GM15510 (cell line): Measurements from ENCODE around the gene TIMP1.

ENCODE experiments used
- POLR2A ChIP-seq: IDR thresholded peaks from 3 replicates; pipeline ENCODE4 v1.6.1; 2011; ENCODE audit warnings: borderline replicate concordance; ENCODE audit not compliant: insufficient read length; ENCODE audit errors: extremely low read depth

Gene TIMP1

GRCh38 chrX:47581731-47582647 is at the start of gene TIMP1:
TIMP1 (plus strand) TSS chrX:47582436; CDS start chrX:47583416, 980 bp downstream.
- peak; percentile 61 for TF ChIP-seq POLR2A

GRCh38 chrX:47539860-47540259 is 42.4 kb upstream of the TIMP1 start:
- TF ChIP-seq POLR2A, result no peak

GRCh38 chrX:47540754-47541538 is 41.3 kb upstream of the TIMP1 start:
- TF ChIP-seq POLR2A, result no peak

DNA sequence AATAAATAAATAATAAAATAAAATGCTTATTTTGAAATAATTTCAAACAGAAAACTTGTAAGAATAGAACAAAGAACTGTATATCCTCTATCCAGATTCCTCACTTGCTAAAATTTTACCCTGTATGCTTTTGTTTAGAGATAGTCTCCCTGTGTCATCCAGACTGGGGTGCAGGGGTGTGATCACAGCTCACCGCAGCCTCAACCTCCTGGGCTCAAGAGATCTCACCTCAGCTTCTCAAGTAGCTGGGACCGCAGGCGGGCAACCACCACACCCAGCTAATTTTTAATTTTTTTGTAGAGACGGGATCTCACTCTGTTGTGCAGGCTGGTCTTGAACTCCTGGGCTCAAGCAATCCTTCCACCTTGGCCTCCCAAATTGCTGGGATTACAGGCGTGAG is 38.7 kb upstream of the TIMP1 start:
- TF ChIP-seq POLR2A, result no peak

DNA sequence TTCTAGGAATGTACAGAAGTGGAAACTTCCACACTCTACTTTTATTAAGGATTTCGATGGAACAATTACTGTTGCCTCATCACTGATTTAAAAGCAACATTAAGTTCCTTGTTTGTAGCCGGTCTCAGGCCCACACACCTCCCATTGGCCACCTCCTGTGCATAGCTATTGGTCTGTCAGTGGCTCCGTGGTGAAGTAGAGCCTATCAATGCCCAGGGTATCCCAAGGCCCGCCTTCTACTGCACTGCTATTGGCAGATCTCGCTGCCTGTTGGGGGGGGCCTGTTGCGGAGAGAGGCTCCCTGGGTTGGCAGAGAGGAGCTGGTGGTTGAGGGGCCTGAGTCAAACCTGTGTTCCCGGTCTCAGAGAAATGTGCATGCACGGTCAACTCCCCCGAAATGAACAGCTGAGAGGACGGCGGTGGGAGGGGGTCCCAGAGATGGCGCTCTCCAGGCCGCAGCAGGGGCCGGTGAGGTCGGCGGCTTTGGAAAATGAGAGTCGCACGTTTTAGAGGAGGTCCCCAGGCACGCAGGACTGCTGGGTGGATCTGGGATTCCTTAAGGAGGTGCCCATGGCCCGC is 26.1 kb upstream of the TIMP1 start:
- TF ChIP-seq POLR2A, result peak; percentile 59

GRCh38 chrX:47558436-47558835 is 23.8 kb upstream of the TIMP1 start:
- no peak for TF ChIP-seq POLR2A

GRCh38 chrX:47560179-47560933 is 21.9 kb upstream of the TIMP1 start:
- no peak for TF ChIP-seq POLR2A

- peak; percentile 64 for TF ChIP-seq POLR2A
Measured at GRCh38 chrX:47560934-47561658, 21.1 kb upstream of the TIMP1 start, which contains the start of gene ARAF. ARAF (plus strand) TSS chrX:47561205; CDS start chrX:47562968, 1,763 bp downstream.

DNA sequence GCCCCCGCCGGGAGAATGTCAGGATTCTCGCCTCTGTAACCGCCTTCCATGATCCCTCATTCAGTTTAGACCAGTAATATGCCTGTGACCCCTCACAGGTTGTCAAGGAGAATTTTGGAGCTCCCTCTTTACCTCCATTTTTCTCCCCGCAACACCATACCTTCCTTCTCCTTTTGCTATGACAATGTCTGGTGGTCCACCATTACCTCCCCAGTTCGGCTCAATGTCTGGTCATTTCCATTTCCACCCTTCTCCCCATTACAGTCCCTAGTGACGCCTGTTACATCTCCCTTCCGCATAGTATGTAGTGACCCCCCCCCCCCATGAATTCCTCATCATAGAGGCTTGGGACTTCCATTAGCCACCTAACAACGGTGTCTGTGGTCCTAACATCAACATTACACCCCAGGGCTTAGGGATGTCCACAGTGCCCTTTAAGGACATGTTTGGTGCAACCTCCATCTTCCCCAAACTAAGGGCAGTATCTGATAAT is 20.5 kb upstream of the TIMP1 start:
- no peak for TF ChIP-seq POLR2A

DNA sequence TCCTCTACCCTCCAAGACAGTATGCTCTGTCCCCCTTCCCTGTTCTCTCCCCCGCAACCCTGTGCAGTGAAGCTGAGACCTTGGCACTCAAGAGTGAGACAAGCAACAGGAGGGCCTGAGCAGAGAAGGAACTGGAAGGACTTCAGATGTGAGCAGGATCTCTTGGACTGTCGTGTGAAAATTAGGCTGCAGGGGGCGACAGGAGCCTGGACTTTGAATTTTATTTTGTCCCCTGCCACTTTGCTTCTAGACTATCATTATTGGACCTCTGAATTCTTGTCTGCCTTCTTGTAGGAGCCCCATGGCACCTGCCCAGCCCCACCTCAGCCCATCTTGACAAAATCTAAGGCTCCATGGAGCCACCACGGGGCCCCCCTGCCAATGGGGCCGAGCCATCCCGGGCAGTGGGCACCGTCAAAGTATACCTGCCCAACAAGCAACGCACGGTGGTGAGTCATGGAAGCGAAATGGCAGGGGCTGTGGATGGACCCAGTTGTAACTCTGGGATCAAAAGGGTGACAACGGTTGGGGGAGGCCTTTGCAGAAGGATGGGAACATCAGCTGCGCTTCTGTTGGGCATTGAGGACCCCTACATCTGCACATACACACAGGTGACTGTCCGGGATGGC is 19.5 kb upstream of the TIMP1 start:
- no peak for TF ChIP-seq POLR2A

DNA sequence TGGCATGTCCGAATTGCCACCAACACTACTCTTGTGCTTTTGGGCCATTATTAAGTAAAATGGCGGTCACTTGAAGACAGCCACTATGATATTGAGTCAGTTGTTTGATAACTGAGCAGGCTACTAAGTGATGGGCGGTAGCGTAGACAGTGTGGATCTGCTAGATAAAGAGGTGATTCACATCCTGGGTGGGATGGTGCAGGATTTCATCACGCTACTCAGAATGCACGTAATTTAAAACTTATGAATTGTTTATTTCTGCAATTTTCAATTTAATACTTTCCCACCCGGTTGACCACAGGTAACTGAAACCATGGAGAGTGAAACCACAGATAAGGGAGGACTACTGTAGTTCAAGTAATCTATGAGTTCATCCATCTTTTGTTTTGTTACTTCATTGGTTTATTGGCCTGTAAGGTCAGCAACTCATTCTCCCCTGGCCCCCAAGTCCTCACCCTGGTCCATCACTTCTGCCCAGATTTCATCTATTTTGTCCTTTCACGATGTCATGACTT is 18.4 kb upstream of the TIMP1 start:
- TF ChIP-seq POLR2A, result no peak

DNA sequence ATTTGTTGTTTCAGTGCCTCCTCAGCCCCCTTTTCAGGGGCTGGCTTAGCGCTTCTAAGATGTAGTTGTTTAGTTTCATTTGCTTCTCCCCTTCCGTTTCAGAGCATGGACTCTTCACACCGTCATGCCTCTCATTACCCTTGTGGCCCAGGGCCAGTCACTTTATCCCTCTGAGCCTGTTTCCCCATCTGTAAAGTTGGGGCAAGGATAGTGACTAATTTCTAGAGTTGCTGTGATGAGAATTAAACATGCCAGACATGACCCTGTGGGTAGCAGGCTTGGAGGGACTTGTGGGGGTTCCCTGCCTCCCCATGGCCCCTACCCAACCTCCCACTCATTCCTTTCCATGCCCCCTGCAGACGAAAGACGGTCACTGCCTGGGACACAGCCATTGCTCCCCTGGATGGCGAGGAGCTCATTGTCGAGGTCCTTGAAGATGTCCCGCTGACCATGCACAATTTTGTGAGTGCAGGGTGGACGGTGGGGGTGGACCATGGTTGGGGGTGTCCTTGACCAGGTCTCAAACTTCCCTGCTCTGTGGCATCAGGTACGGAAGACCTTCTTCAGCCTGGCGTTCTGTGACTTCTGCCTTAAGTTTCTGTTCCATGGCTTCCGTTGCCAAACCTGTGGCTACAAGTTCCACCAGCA is 17.7 kb upstream of the TIMP1 start:
- TF ChIP-seq POLR2A, result no peak
